Lower leg skin (tissue), 4 donors: Measurements from ENCODE around the gene PLPPR3. TPM values are rescaled to one million over a fixed set of nuclear protein-coding genes. Genes with fewer than 3 reads are reported as not detected.

ENCODE experiments used
- DNase-seq, 2 donors: peaks; one replicate each; pipeline ENCODE4 v3.0.0-alpha.2; 2019; ENCODE audit warnings: low spot score in 2 of 2
- H3K4me3 ChIP-seq: fragments of 200-600 bp; sonication (generic); 2 replicates; pipeline ENCODE4 v1.5.1; 2017; ENCODE audit warnings: mild to moderate bottlenecking, low read depth; ENCODE audit not compliant: poor library complexity, severe bottlenecking
- CTCF ChIP-seq, 3 donors: fragments of 450-650 bp; IDR thresholded peaks; one replicate each; pipeline ENCODE4 v1.5.1; 2016; ENCODE audit warnings: antibody characterized with exemption in 3 of 3, mild to moderate bottlenecking in 3 of 3, moderate library complexity in 2 of 3
- POLR2A ChIP-seq, 2 donors: fragments of 450-650 bp; IDR thresholded peaks; one replicate each; pipeline ENCODE4 v1.6.1; 2016 to 2017; ENCODE audit warnings: antibody characterized with exemption in 2 of 2, mild to moderate bottlenecking in 1 of 2, moderate library complexity in 1 of 2
- WGBS, 2 donors: methylation state at CpG; one replicate each; pipeline ENCODE4 v1.1.5; 2018; 5-methylcytosine and 5-hydroxymethylcytosine counted together
- intact Hi-C: fragments of 100-400 bp; cut with DNase I; formaldehyde crosslinking; loops from one replicate; pipeline ENCODE4 v1.15.0; 2023; ENCODE audit warnings: low total_unique reads
- total RNA-seq, 4 donors: library from RNA; depleted of rRNA; stranded (reverse); fragments of >200 nt; gene quantifications; one replicate each; pipeline ENCODE4 v1.1.0, GENCODE V29; 2016

Gene PLPPR3
- total RNA-seq, 4 donors from 2014 or later: not detected

GRCh38 chr19:800360-801029, 21.3 kb downstream of the PLPPR3 start:
- no peak for DNase-seq
- no peak for TF ChIP-seq POLR2A (IDR thresholded peaks at IDR 0.05)
- TF ChIP-seq CTCF (IDR thresholded peaks at IDR 0.05): no peak
- intact Hi-C loops: no loop called here
- H3K4me3 ChIP-seq: no peak overlapping the region
- WGBS, 2 donors: 24 to 27% methylated on average over 14 to 15 of the region's 17 CpGs

GRCh38 chr19:799076-799881, 22.5 kb downstream of the PLPPR3 start:
- intact Hi-C loops: no loop called here
- TF ChIP-seq CTCF (IDR thresholded peaks at IDR 0.05) (no peak), POLR2A (IDR thresholded peaks at IDR 0.05) (no peak)
- DNase-seq: no peak
- WGBS, 2 donors: 7 to 12% methylated on average over 22 to 24 of the region's 28 CpGs
- H3K4me3 ChIP-seq: peak overlapping the region; percentile 91

- intact Hi-C loops: no loop called here
- 1% methylated on average over 19 to 33 of the region's 44 CpGs for WGBS, 2 donors
- peak overlapping the region; percentile 91 for H3K4me3 ChIP-seq
- TF ChIP-seq CTCF (IDR thresholded peaks at IDR 0.05) (no peak), POLR2A (IDR thresholded peaks at IDR 0.05) (no peak)
- no peak for DNase-seq
Observed at GRCh38 chr19:798415-799075, 23.2 kb downstream of the PLPPR3 start.

GRCh38 chr19:797528-798414, 24.0 kb downstream of the PLPPR3 start:
- intact Hi-C loops: no loop called here
- TF ChIP-seq CTCF (IDR thresholded peaks at IDR 0.05) (no peak), POLR2A (IDR thresholded peaks at IDR 0.05) (no peak)
- 0% methylated on average over 7 to 83 of the region's 129 CpGs for WGBS, 2 donors
- DNase-seq: peak; percentile 79 to 98
- peak overlapping the region; percentile 91 for H3K4me3 ChIP-seq
